HuH-7 (cell line): ENCODE measurements around the gene YJEFN3.

Source experiments
- DNase-seq: peaks from one replicate; pipeline ENCODE4 v3.0.0; 2011; ENCODE audit warnings: low spot score

Gene YJEFN3

DNA sequence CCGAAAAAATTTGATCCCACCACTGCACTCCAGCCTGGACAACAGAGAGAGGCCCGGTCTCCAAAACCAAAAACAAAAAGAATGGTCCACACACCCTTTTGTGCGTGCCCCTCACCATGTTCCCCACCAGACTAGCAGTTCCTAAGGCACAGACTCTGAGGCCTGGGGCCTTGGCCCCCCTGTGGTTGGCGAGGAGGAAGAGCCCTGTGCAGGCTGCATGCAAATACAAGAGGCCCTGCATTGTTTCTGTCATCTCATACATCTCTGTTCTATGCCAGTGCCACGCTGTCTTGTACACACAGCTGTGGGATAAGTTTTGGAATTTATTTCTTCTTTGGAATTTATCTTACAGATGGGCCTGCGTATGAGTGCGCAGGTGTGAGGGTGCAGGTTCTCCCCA lies 4.7 kb upstream of the YJEFN3 start:
- DNase-seq: no peak

GRCh38 chr19:19525611-19526380 lies 2.9 kb upstream of the YJEFN3 start:
- DNase-seq: no peak

DNA sequence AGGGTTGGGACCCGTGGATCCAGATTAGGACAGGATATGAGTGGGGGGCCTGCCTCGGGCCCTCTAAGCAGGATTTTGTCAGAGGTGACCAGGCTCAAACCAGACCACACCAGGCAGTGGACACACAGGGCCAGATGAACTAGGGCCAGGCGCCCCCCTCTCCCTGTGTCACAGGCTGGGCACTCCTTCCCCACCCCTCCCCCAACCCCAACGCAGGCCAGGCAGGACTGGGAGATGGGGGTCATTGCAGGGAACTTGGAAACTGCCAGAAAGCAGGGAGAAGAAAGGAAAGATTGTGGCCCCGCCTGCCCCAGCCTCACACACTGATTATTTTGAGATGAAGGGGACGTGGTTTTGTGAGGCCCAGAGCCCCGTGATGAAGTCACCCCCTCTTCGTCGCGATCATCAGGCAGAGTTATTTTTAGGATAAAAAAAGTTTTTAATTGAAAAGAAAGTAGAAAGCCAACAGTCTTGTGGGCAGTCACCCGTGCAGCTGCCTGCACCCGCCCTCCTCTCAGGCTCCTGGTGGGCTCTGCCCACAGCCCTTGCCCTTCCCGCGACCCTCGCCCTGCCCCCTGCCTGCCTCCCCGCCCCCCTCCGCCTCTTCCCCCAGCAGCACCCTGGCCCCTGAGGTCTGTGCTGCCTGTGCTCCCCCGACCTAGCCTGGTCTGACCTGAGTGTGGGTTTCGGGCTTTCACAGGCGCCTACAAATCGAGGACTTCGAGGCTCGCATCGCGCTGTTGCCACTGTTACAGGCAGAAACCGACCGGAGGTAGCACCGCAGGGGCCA lies 1.9 kb upstream of the YJEFN3 start:
- no peak for DNase-seq

GRCh38 chr19:19527371-19527656 lies 1.4 kb upstream of the YJEFN3 start:
- DNase-seq: no peak

GRCh38 chr19:19527674-19528625 lies 761 bp upstream of the YJEFN3 start:
- DNase-seq: no peak

DNA sequence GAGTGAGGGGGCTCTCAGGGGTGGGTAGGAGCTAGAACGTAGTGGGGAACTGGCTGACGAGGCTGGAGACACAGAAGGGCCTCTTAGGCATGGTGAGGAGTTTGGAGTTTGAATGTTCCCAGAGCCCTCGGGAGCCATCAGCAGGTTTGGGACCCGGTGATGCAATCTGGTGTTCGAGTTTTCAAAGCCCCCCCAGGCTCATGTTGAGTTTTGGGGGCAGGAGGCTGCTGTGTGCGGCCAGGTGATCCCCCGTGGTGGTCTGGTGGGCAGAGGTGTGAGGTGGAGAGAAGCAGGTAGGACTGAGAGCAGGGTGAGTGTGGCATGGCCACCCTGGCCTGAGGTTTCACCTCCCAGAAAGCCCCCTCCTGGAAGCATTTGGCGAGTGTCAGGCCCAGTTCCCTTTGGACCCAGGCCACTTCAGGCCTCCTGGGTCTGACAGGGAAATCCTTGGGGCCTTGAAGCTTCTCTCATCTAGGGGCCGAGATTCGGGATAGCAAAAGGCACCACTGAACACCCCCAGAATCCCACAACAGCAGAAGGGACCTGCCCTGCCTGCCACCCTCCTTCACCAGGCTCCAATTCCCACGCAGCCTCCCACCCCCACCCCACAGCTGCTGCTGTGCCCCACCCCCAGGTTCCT lies 1.2 kb downstream of the YJEFN3 start:
- DNase-seq: no peak

GRCh38 chr19:19530423-19530804 lies 1.7 kb downstream of the YJEFN3 start:
- DNase-seq: no peak

GRCh38 chr19:19530889-19531288 lies 2.2 kb downstream of the YJEFN3 start:
- no peak for DNase-seq

DNA sequence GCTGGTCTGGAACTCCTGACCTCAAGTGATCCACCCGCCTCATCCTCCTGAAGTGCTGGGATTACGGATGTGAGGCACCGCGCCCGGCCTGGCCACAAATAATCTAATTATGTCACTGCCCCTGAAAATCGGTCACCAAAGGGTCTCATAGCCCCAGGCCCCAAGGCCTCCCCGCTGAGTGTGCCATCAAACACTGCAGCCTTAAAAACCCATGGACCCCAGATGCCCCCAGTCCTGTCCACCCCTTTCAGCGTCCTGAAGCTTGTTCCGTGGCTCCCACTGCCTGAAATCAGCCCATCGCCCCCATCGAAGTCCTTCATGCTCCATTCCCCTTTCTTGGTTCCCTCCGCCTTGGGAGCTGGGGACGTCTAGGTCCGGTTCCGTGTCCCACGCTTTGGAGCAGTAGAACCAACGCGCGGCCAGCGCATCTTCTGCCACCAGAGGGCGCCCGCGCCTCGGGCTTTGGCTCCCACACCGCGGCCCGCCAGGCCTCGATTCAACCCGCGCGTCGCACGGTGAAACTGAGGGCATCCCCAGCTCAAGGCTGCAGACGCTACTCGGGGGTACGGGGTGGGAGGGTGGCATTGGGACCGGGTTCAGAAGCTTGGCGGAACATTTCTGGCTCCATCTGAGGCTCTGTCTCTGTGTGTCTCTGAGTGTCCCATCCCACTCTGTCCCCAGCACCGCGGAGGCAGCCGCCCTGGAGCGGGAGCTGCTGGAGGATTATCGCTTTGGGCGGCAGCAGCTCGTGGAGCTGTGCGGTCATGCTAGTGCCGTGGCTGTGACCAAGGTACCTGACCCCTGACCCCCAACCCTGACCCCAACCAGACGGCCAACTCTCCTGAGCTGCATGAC lies 3.5 kb downstream of the YJEFN3 start:
- peak; percentile 91 for DNase-seq

DNA sequence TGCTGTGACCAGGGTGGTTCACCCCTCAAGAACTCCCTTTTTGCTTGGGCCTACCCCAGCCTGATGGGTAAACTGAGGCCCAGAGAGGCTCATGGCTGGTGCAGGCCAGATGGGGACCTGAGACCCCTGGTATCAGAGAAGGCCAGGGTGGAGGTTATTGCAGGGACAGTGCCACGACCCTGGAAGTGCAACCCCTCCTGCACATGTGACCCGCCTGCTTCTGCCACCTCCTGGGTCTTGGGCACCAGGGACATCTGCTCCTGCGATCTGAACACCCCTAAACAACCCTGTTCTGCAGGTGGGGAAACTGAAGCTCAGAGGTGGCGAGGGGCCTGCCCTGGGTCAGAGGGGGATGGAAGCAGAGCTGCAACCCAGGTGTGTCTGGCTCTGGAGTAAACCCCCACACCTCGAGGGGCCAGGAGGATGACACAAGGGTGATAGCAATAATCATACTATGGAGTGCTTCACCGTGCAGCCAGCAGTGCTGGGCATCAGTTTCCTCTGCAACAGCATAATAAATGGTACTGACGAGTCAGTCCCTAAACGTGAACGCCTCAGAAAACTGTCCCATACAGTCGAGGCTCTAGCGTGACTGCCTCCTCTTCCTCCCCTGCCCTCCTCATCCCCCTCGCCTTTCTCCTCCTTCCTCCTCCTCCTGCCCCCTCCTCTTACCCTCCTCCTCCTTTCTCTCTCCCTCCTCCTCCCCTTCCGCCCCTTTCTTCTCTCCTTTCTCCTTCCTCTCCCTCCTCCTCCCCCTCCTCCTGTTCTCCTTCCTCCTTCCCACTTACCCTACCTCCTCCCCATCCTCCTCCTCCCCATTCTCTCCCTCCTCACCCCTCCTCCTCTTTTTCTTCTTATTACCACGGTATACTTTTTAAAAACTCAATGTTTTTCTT lies 4.3 kb downstream of the YJEFN3 start:
- no peak for DNase-seq

DNA sequence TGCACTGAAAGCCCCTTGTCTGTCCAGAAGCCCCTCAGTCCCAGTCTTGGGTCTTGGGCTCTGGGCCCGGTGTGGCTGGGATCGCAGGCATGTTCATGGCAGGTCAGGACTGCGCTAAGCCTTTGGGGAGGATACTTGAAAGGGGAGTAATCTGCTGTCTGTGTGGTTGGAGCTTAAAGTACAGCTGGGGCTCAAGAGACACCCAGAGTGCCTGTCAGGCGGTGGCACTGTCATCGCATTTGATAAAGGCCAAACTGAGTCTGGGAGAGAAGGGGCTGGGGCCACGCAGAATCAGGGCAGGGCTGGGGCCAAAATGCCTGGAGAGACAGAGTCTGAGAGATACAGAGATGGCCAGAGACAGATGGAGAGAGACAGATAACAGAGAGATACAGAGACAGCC lies 5.1 kb downstream of the YJEFN3 start:
- DNase-seq: no peak

GRCh38 chr19:19534556-19535265 lies 6.0 kb downstream of the YJEFN3 start:
- DNase-seq: no peak

- no peak for DNase-seq
These were observed 6.8 kb downstream of the YJEFN3 start for GRCh38 chr19:19535311-19536191.

- DNase-seq: no peak
These were observed 8.7 kb downstream of the YJEFN3 start for GRCh38 chr19:19537075-19538048.

DNA sequence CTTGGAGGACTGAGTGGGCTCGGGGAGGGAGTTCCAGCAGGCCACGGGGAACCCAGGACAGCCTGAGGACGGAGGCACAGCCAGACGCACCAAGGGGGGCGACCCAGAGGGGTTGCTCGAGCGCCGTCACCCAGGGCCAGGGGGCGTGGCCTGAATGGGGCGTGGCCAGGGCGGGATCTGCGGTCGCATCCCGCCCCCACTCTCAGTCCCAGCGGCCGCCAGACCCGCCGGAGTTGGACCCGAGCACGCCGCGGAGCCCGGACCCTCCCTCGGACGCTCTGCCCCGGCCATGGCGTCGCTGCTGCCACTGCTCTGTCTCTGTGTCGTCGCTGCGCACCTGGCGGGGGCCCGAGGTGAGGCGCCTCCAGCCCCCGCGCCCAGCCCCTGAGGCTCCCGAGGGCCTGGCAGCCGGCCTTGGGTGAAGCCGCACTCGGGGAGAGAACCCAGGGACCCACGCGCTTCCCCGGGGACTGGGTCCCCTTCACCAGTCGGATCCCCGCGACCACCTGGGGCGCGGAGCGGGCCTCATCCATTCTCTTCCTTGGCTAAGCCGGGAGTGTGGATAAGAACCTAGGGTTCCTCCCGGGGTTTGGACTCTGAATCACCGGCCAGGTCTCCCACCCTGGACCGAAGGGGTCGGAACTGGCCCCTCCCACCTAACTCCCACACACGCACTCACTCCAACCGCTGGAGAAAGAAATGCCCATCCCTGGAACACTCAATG lies 9.5 kb downstream of the YJEFN3 start, which contains the start of gene CILP2:
CILP2 (plus strand) TSS at position 205 of the 724 bp plus-strand sequence; CDS start at position 290, 85 bp downstream.
- DNase-seq: no peak

GRCh38 chr19:19538785-19539166 lies 10.1 kb downstream of the YJEFN3 start:
- no peak for DNase-seq
